ENCODE measurements around the gene CAMKMT. TPM values are rescaled to one million over a fixed set of nuclear protein-coding genes. Genes with fewer than 3 reads are reported as not detected.

The CAMKMT gene
- polyA plus RNA-seq, 4 donors = 10.8 to 15.8 (median 12.8) TPM

GRCh38 chr2:44810892-44811530, 449.3 kb downstream of the CAMKMT start:
- no peak for DNase-seq (ENCODE audit: low read depth in 4 of 4, low spot score in 2 of 4)

DNA sequence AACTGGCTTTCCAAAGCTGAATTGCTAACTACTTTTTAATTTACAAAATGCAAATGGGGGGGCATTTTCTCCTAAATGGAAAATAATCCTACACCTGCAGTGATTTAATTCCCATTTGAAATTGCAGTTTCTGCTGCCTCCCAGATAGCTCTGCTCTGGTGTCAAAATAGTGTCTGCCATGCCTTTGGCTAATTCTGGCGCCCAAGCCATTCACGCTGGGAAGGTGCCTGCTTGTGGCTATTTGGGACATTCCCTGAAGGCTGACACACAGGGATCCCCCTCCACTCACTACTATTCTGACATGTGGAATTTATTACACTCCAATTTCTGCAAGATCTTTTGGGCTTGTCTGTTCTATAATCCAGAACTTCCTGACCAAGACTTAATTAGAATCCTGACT, 451.4 kb downstream of the CAMKMT start:
- DNase-seq (ENCODE audit: low read depth in 4 of 4, low spot score in 2 of 4) = no peak

DNA sequence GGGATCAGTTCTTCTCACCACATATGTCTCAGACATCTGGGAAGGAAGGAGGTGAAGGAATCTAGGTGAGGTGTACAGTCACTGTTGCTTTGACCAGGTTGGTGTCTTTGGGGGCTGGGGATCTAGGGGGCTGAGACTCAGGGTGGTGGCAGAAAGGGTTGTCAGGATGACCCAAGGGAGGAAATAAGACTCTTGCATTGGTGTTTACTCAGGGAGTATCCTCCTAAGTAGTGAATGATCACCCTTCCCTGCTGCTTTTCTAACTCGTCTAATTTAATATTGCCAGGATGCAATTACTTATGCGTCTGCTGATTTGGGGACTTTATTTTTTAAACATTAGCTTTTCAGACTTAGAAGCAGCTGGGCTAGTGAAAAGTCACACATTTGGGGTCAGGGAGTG, 451.9 kb downstream of the CAMKMT start:
- DNase-seq (ENCODE audit: low read depth in 4 of 4, low spot score in 2 of 4) = no peak

DNA sequence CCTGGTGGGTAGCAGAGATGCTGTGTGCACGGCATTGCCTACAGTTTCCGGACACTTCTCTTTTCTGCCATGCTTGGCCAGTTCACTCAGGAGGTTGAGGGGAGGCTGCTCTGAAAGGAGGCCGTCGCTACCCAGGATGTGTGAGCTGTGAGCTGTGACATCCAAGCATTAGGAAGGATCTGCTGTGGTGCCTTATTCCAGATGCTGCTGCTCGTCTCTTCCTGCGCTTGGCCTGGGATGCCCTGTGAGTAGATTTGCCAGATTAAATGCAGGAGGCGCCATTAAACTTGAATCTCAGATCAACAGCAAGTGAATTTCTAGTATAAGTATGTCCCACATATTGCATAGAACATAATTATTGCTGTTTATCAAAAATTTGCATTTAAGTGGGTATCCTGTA, 455.5 kb downstream of the CAMKMT start:
- DNase-seq (ENCODE audit: low read depth in 4 of 4, low spot score in 2 of 4) = no peak

DNA sequence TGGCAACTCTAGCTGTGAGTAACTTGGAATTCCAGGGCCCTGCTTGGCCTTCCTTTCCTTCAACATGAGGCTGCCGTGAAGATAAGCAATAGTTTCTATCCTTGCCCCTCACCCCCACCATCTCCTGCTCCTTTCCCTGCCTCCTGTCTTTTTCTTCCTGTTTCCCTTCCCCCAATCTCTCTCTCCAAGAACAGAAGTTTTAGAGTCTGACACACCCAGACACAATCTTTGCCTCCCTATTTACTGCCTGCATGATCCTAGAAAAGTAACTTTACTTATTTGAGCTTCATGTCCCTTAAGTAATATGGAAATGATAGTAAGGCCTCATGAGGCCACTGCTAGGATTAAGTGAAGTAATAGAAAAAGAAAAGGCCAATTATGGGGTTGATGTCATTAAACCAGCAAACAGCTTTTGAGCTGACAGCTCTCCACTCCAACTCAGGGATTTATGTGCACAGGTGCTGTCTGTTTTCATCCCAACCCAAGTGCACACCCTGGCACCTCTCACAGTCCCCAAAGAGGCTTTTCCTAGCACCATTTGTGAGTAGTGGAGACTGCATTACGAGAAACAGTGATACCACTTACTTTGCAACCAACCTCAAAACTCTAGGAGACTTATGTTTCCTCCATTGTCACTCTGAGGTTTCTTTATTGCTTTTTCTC, 456.1 kb downstream of the CAMKMT start:
- no peak for DNase-seq (ENCODE audit: low read depth in 4 of 4, low spot score in 2 of 4)

GRCh38 chr2:44819061-44819460, 457.3 kb downstream of the CAMKMT start:
- DNase-seq (ENCODE audit: low read depth in 4 of 4, low spot score in 2 of 4) = no peak

GRCh38 chr2:44821500-44821899, 459.8 kb downstream of the CAMKMT start:
- DNase-seq (ENCODE audit: low read depth in 4 of 4, low spot score in 2 of 4) = no peak

GRCh38 chr2:44822174-44822573, 460.4 kb downstream of the CAMKMT start:
- DNase-seq (ENCODE audit: low read depth in 4 of 4, low spot score in 2 of 4) = no peak

Other genes starting within 250 kb of the CAMKMT start
- 10 to 100 TPM; 56.8 to 86.1 (median 70.5) TPM for gene PPM1B, start 193.1 kb upstream of the CAMKMT start, polyA plus RNA-seq (ENCODE audit: insufficient read length in 4 of 4)
- 100 to 1,000 TPM; 124 to 232 (median 165) TPM for gene SLC3A1, start 86.5 kb upstream of the CAMKMT start, polyA plus RNA-seq (ENCODE audit: insufficient read length in 4 of 4)
- gene PREPL, start 453 bp upstream of the CAMKMT start, polyA plus RNA-seq (ENCODE audit: insufficient read length in 4 of 4) = 100 to 1,000 TPM; 136 to 188 (median 153) TPM

Data from left renal cortex interstitium (tissue), 4 donors.